Activated CD4-positive, alpha-beta T cell treated with anti-CD3 and anti-CD28 coated beads for 36 hours (primary cell): ENCODE measurements around the gene DEF6. TPM values are rescaled to one million over a fixed set of nuclear protein-coding genes. Genes with fewer than 3 reads are reported as not detected.
"Not testable (repeated sequence)": the region's sequence is repeated elsewhere in the genome, so short reads cannot be mapped to it uniquely, and the experiment has no call there.

ENCODE experiments used
- ATAC-seq: fragments of 200-7000 bp; cut with Tn5 transposase; one replicate; pipeline ENCODE4 v1.10.0; 2021; ENCODE audit warnings: mild to moderate bottlenecking, moderate library complexity
- CTCF ChIA-PET: fragments of 350-600 bp; sonication (Branson Sonifier 250); formaldehyde crosslinking; loops from one replicate; lab custom pipeline; 2021; ENCODE audit warnings: antibody characterized with exemption; lab: Charles Lee
- POLR2A ChIA-PET: fragments of 350-600 bp; sonication (Branson Sonifier 250); formaldehyde crosslinking; loops from one replicate; lab custom pipeline; 2021; ENCODE audit warnings: antibody characterized with exemption, inconsistent platforms; lab: Charles Lee
- DNase-seq: peaks from one replicate; pipeline ENCODE4 v3.0.0-alpha.2; 2020
- H3K27ac Mint-ChIP-seq: one replicate; pipeline ENCODE4 v1.8.0; 2021; ENCODE audit warnings: mixed read lengths
- H3K27me3 Mint-ChIP-seq: one replicate; pipeline ENCODE4 v1.8.0; 2021; ENCODE audit warnings: mixed read lengths
- H3K36me3 Mint-ChIP-seq: one replicate; pipeline ENCODE4 v1.8.0; 2021; ENCODE audit warnings: low read depth, mixed read lengths
- H3K4me1 Mint-ChIP-seq: one replicate; pipeline ENCODE4 v1.8.0; 2021; ENCODE audit warnings: mixed read lengths
- H3K4me3 Mint-ChIP-seq: one replicate; pipeline ENCODE4 v1.8.0; 2021; ENCODE audit warnings: mild to moderate bottlenecking, moderate library complexity, mixed read lengths
- H3K9me3 Mint-ChIP-seq: one replicate; pipeline ENCODE4 v1.8.0; 2021; ENCODE audit warnings: low read depth, mixed read lengths
- intact Hi-C, 2 experiments: fragments of 100-400 bp; cut with DNase I in 1 of 2; cut with micrococcal nuclease in 1 of 2; formaldehyde crosslinking; loops; one replicate each; pipeline versions ENCODE4 v1.14.2 to v1.15.1; 2022 to 2024; cut with DNase I, micrococcal nuclease
- total RNA-seq, 2 experiments: library from RNA; stranded (reverse); gene quantifications; one replicate each; pipeline ENCODE4 v1.2.3, GENCODE V29; 2021

Gene DEF6
- total RNA-seq, 2 experiments from 2014 or later, result 74.1 to 86.6 TPM

GRCh38 chr6:35320031-35320410 lies 22.4 kb downstream of the DEF6 start:
- H3K9me3 Mint-ChIP-seq, result no peaks in the 10 kb centered on the region
- no peaks in the 10 kb centered on the region for H3K27me3 Mint-ChIP-seq
- CTCF ChIA-PET, result interaction anchor here (0.5 to 18.7 kb wide), 6 partner anchors 8 to 282 kb away, joined by 3 to 277 read pairs (median 3); partner anchors contain the start of gene DEF6
- intact Hi-C loops, result no loop called here
- DNase-seq, result no peak
- peaks cover 61% of the 10 kb centered on the region for H3K36me3 Mint-ChIP-seq
- H3K4me3 Mint-ChIP-seq, result no peak overlapping the region
- H3K4me1 Mint-ChIP-seq, result peaks cover 15% of the 10 kb centered on the region
- peak overlapping the region; percentile 57 for H3K27ac Mint-ChIP-seq
- ATAC-seq, result no peak
- POLR2A ChIA-PET, result no interaction called here

DNA sequence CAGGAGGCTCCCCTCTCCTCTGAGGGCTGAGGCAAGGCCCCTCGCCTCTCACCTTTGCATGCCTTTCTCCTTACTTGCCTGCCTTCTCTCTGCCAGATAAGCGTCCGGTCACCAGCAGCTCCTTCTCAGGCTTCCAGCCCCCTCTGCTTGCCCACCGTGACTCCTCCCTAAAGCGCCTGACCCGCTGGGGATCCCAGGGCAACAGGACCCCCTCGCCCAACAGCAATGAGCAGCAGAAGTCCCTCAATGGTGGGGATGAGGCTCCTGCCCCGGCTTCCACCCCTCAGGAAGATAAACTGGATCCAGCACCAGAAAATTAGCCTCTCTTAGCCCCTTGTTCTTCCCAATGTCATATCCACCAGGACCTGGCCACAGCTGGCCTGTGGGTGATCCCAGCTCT lies 23.5 kb downstream of the DEF6 start:
- H3K27ac Mint-ChIP-seq, result peak overlapping the region; percentile 25
- H3K4me1 Mint-ChIP-seq, result peaks cover 9% of the 10 kb centered on the region
- H3K9me3 Mint-ChIP-seq, result no peaks in the 10 kb centered on the region
- intact Hi-C loops, result no loop called here
- ChIA-PET POLR2A (no interaction called here), CTCF (interaction anchor here (0.6 to 18.7 kb wide), 4 partner anchors 26 to 267 kb away, joined by 3 to 277 read pairs (median 3); partner anchors contain the start of gene DEF6)
- ATAC-seq (no peak), DNase-seq (no peak)
- no peak overlapping the region for H3K4me3 Mint-ChIP-seq
- H3K27me3 Mint-ChIP-seq, result no peaks in the 10 kb centered on the region
- peaks cover 55% of the 10 kb centered on the region for H3K36me3 Mint-ChIP-seq

DNA sequence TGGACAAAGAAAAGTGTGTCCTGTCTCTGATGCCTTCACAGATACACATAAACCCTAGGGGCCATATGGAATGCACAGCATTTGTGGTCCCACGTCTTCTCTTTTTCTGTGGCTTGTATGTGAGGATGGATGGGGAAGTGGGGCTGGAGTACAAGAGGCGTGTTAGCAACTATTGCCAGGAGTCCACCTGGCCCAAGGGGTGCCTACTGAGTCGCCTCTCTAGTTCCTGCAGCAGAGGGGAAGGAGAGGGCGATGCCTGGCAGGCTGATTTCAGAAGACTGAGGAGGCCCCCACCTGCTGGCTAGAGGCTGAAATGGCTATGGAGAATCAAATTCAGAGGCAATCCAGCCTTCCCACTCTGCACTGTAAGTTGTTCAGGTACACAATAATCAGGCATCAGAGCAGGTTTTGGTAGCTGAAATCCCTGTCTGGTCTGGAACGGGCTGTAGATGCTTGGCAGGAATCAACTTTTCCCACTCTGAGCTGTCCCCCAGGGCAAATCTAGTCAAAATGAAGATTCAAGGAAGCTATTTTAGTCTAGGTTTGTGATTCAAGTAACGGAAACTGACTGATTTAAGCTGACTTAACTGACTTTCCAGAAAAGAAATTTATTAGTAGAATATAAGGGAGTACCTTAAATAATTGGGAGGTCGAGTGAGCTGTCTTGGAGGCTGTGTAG lies 29.9 kb downstream of the DEF6 start:
- intact Hi-C loops, result loop anchor here (1.0 kb wide), 1 partner anchor 30 kb away; the partner anchor contains the start of gene DEF6 (in 2 of the 2)
- Mint-ChIP-seq H3K9me3 (no peaks in the 10 kb centered on the region), H3K4me1 (peaks cover 19% of the 10 kb centered on the region), H3K27ac (peak overlapping the region; percentile 73), H3K4me3 (no peak overlapping the region), H3K27me3 (no peaks in the 10 kb centered on the region), H3K36me3 (peaks cover 8% of the 10 kb centered on the region)
- ChIA-PET POLR2A (interaction anchor here (0.8 kb wide), 2 partner anchors 22 to 29 kb away, joined by 3 read pairs; no protein-coding TSS in a partner anchor), CTCF (interaction anchor here (0.5 to 18.7 kb wide), 22 partner anchors 8 to 252 kb away, joined by 3 to 277 read pairs (median 4); partner anchors contain the start of gene DEF6)
- peak; percentile 89 for DNase-seq
- peak; percentile 96 for ATAC-seq

- Mint-ChIP-seq H3K27ac (peak overlapping the region; percentile 67), H3K36me3 (peaks cover 7% of the 10 kb centered on the region), H3K4me1 (peaks cover 23% of the 10 kb centered on the region), H3K9me3 (no peaks in the 10 kb centered on the region), H3K27me3 (no peaks in the 10 kb centered on the region), H3K4me3 (no peak overlapping the region)
- POLR2A ChIA-PET, result interaction anchor here (0.6 to 0.8 kb wide), 3 partner anchors 23 to 30 kb away, joined by 3 to 7 read pairs (median 3); no protein-coding TSS in a partner anchor
- no peak for DNase-seq
- intact Hi-C loops, result no loop called here
- no peak for ATAC-seq
- CTCF ChIA-PET, result interaction anchor here (0.6 to 18.7 kb wide), 20 partner anchors 9 to 121 kb away, joined by 3 to 277 read pairs (median 4); partner anchors contain the start of gene DEF6
Measured at GRCh38 chr6:35328108-35328723, 30.6 kb downstream of the DEF6 start.

GRCh38 chr6:35328965-35329364 lies 31.3 kb downstream of the DEF6 start:
- H3K27me3 Mint-ChIP-seq, DNase-seq, H3K36me3 Mint-ChIP-seq, ATAC-seq, H3K9me3 Mint-ChIP-seq, H3K27ac Mint-ChIP-seq, intact Hi-C loops, H3K4me3 Mint-ChIP-seq: not testable (repeated sequence)
- H3K4me1 Mint-ChIP-seq, result peaks cover 23% of the 10 kb centered on the region
- CTCF ChIA-PET, result interaction anchor here (0.7 to 18.7 kb wide), 7 partner anchors 16 to 192 kb away, joined by 3 to 277 read pairs (median 5); partner anchors contain the start of gene DEF6
- POLR2A ChIA-PET, result interaction anchor here (0.6 kb wide), 1 partner anchor 26 kb away, joined by 7 read pairs; no protein-coding TSS in a partner anchor

DNA sequence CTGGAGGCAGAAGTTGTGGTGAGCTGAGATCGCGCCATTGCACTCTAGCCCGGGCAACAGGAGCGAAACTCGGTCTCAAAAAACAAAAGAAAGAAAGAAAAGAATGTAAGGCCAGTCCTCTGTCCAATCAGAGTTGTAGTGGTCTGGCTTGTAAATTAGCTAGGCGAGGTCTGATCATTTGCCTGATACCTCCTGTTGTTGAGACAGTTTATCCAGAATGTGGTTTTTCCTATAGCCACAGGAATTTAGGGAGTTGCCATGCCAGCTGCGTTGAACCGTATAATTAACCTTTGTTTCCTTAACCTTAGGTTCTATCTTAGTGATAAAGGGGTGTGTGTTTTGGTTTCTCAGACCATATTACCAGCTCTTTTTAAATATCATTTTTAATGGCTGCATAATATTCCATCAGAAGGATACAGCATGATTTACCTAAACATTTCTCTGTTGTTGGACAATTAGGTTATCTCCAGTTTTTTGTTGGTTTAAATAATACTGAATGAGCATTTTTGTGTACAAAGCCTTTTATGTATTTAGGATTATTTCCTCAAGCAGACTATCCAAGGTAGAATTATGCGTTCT lies 33.0 kb downstream of the DEF6 start:
- peaks cover 5% of the 10 kb centered on the region for H3K9me3 Mint-ChIP-seq
- intact Hi-C loops, result no loop called here
- POLR2A ChIA-PET, result no interaction called here

GRCh38 chr6:35332074-35332887 lies 34.7 kb downstream of the DEF6 start:
- CTCF ChIA-PET, result interaction anchor here (0.7 to 18.7 kb wide), 11 partner anchors 9 to 121 kb away, joined by 3 to 277 read pairs (median 4); partner anchors contain the start of gene DEF6

More for the DNA sequence above, 33.0 kb downstream of the DEF6 start:
- CTCF ChIA-PET, result interaction anchor here (0.6 to 18.7 kb wide), 3 partner anchors 16 to 147 kb away, joined by 3 to 277 read pairs (median 3); partner anchors contain the start of gene DEF6
- peaks cover 5% of the 10 kb centered on the region for H3K36me3 Mint-ChIP-seq
- ATAC-seq (no peak), DNase-seq (no peak)
- H3K27me3 Mint-ChIP-seq, result no peaks in the 10 kb centered on the region
- H3K27ac Mint-ChIP-seq, result no peak overlapping the region
- H3K4me1 Mint-ChIP-seq, result peaks cover 23% of the 10 kb centered on the region
- no peak overlapping the region for H3K4me3 Mint-ChIP-seq

GRCh38 chr6:35341557-35341956 lies 43.9 kb downstream of the DEF6 start:
- CTCF ChIA-PET, result interaction anchor here (0.6 to 10.1 kb wide), 20 partner anchors 9 to 211 kb away, joined by 3 to 181 read pairs (median 4); partner anchors contain the start of genes DEF6, FANCE and RPL10A
- H3K27ac Mint-ChIP-seq, result no peak overlapping the region
- no peak overlapping the region for H3K4me3 Mint-ChIP-seq
- DNase-seq (no peak), ATAC-seq (no peak)
- no peaks in the 10 kb centered on the region for H3K9me3 Mint-ChIP-seq
- POLR2A ChIA-PET, result interaction anchor here (0.6 to 1.9 kb wide), 3 partner anchors 108 to 571 kb away, joined by 3 to 7 read pairs (median 6); partner anchors contain the start of gene RPL10A
- intact Hi-C loops, result no loop called here
- peaks cover 44% of the 10 kb centered on the region for H3K4me1 Mint-ChIP-seq
- peaks cover 9% of the 10 kb centered on the region for H3K36me3 Mint-ChIP-seq
- no peaks in the 10 kb centered on the region for H3K27me3 Mint-ChIP-seq

More at GRCh38 chr6:35332074-35332887, 34.7 kb downstream of the DEF6 start:
- H3K36me3 Mint-ChIP-seq, intact Hi-C loops, H3K4me3 Mint-ChIP-seq, H3K27ac Mint-ChIP-seq, H3K9me3 Mint-ChIP-seq, H3K27me3 Mint-ChIP-seq: not testable (repeated sequence)
- DNase-seq (peak; percentile 73), ATAC-seq (peak; percentile 76)
- POLR2A ChIA-PET, result interaction anchor here (0.9 kb wide), 1 partner anchor 29 kb away, joined by 3 read pairs; no protein-coding TSS in a partner anchor
- H3K4me1 Mint-ChIP-seq, result peaks cover 24% of the 10 kb centered on the region

DNA sequence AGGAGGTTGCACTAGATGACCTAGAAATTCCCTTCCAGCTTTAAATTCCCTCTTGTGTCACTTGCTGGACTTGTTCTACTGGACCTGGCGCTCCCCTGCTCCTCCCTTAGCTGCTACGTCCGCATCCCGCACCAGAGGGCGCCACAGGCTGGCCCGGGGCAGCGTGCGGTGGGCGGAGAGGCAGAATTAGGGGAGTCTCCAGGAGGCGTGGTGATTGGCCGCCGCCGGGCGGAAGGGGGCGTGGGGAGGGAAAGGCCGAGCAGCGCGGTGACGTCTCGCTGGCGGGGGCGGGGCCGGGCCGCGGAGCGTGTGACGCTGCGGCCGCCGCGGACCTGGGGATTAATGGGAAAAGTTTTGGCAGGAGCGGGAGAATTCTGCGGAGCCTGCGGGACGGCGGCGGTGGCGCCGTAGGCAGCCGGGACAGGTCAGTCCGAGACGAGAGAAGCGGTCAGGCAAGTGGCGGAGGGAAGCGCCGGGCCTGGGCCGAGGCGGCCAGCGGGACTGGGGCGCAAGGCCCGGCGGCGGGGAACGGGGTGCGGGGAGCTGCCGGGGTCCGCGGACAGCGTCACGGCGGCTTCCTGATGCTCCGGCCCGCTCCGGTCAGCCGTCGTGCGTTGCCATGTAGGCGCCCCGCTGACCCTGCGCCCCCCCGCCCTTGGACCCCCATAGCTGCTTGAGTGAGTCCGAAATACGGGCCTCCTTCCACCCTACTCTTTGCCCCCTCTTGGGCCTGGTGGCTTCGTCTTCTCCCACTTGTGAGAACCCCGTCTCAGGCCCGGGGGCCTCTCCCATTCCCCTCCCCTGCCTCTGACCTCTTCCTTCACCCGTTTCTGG lies 44.9 kb downstream of the DEF6 start, which contains the start of gene PPARD:
TSS of gene PPARD (plus strand) at position 301 of the 834 bp plus-strand sequence. CDS start 68,530 bp downstream, outside the sequence.
- H3K9me3 Mint-ChIP-seq, result no peaks in the 10 kb centered on the region
- ATAC-seq (peak; percentile 98), DNase-seq (peak; percentile 99)
- intact Hi-C loops, result loop anchor here (1.0 to 2.0 kb wide), 9 partner anchors 28 to 395 kb away; partner anchors contain the start of genes DEF6 (in 2 of the 2), RPL10A (in 2 of the 2), ARMC12 (in 1 of the 2) and TEAD3 (in 1 of the 2)
- peak within 1 kb of the TSS; percentile 94 for H3K27ac Mint-ChIP-seq
- H3K27me3 Mint-ChIP-seq, result no peaks in the 10 kb centered on the region
- peaks cover 45% of the 10 kb centered on the region for H3K4me1 Mint-ChIP-seq
- peak within 1 kb of the TSS; percentile 87 for H3K4me3 Mint-ChIP-seq
- H3K36me3 Mint-ChIP-seq, result peaks cover 11% of the 10 kb centered on the region
- POLR2A ChIA-PET, result interaction anchor here (0.6 to 1.9 kb wide), 4 partner anchors 28 to 570 kb away, joined by 3 to 7 read pairs (median 4); partner anchors contain the start of gene RPL10A
- CTCF ChIA-PET, result interaction anchor here (0.6 to 10.1 kb wide), 22 partner anchors 9 to 1212 kb away, joined by 3 to 181 read pairs (median 4); partner anchors contain the start of genes ARMC12, DEF6, FANCE and RPL10A
